ENCODE data around the gene ELOVL5.

The ELOVL5 gene

GRCh38 chr6:53280207-53280606 lies 68.5 kb downstream of the ELOVL5 start:
- Histone ChIP-seq H3K27me3 (ENCODE audit: insufficient read depth, low read depth, severe bottlenecking) (no peaks in the 10 kb centered on the region), H3K9me3 (ENCODE audit: severe bottlenecking) (no peaks in the 10 kb centered on the region), H3K27ac (no peak overlapping the region), H3K36me3 (peaks cover 37% of the 10 kb centered on the region), H3K4me3 (ENCODE audit: low read depth, low read length) (no peak overlapping the region)
- no peak for TF ChIP-seq CTCF (IDR thresholded peaks at IDR 0.05; ENCODE audit: low read depth, low read length)
- no peak for DNase-seq

- no peaks in the 10 kb centered on the region for H3K9me3 ChIP-seq (ENCODE audit: severe bottlenecking)
- H3K36me3 ChIP-seq: peaks cover 45% of the 10 kb centered on the region
- H3K4me3 ChIP-seq (ENCODE audit: low read depth, low read length): no peak overlapping the region
- H3K27ac ChIP-seq: no peak overlapping the region
- H3K27me3 ChIP-seq (ENCODE audit: insufficient read depth, low read depth, severe bottlenecking): no peaks in the 10 kb centered on the region
- no peak for TF ChIP-seq CTCF (IDR thresholded peaks at IDR 0.05; ENCODE audit: low read depth, low read length)
- DNase-seq: no peak
Observed at GRCh38 chr6:53279293-53279692, 69.5 kb downstream of the ELOVL5 start.

- no peak overlapping the region for H3K4me3 ChIP-seq (ENCODE audit: low read depth, low read length)
Observed at GRCh38 chr6:53273370-53273769, 75.4 kb downstream of the ELOVL5 start.

GRCh38 chr6:53269827-53270226 lies 78.9 kb downstream of the ELOVL5 start:
- peaks cover 88% of the 10 kb centered on the region for H3K36me3 ChIP-seq
- H3K27me3 ChIP-seq (ENCODE audit: insufficient read depth, low read depth, severe bottlenecking): no peaks in the 10 kb centered on the region
- H3K9me3 ChIP-seq (ENCODE audit: severe bottlenecking): no peaks in the 10 kb centered on the region
- no peak overlapping the region for H3K27ac ChIP-seq
- H3K4me3 ChIP-seq (ENCODE audit: low read depth, low read length): no peak overlapping the region
- no peak for TF ChIP-seq CTCF (IDR thresholded peaks at IDR 0.05; ENCODE audit: low read depth, low read length)
- DNase-seq: no peak

More at GRCh38 chr6:53273370-53273769, 75.4 kb downstream of the ELOVL5 start:
- Histone ChIP-seq H3K36me3 (peaks cover 83% of the 10 kb centered on the region), H3K9me3 (ENCODE audit: severe bottlenecking) (no peaks in the 10 kb centered on the region), H3K27me3 (ENCODE audit: insufficient read depth, low read depth, severe bottlenecking) (no peaks in the 10 kb centered on the region), H3K27ac (no peak overlapping the region)
- no peak for DNase-seq
- TF ChIP-seq CTCF (IDR thresholded peaks at IDR 0.05; ENCODE audit: low read depth, low read length): no peak

- Histone ChIP-seq H3K27me3 (ENCODE audit: insufficient read depth, low read depth, severe bottlenecking) (no peaks in the 10 kb centered on the region), H3K9me3 (ENCODE audit: severe bottlenecking) (no peaks in the 10 kb centered on the region), H3K36me3 (peaks cover 92% of the 10 kb centered on the region), H3K4me3 (ENCODE audit: low read depth, low read length) (no peak overlapping the region), H3K27ac (no peak overlapping the region)
- TF ChIP-seq CTCF (IDR thresholded peaks at IDR 0.05; ENCODE audit: low read depth, low read length): no peak
- DNase-seq: no peak
Observed at GRCh38 chr6:53268858-53269608, 79.7 kb downstream of the ELOVL5 start.

Data from WERI-Rb-1 (cell line).